Tibial nerve (tissue), 4 donors: Measurements from ENCODE around the gene ITGA5.

Source experiments
- EP300 ChIP-seq, 2 donors: sonication (generic); formaldehyde crosslinking; IDR thresholded peaks; one replicate each; pipeline ENCODE4 v1.6.1; 2017; ENCODE audit warnings: antibody characterized with exemption in 2 of 2, mild to moderate bottlenecking in 1 of 2
- POLR2A ChIP-seq, 2 donors: fragments of 450-650 bp; IDR thresholded peaks; one replicate each; pipeline ENCODE4 v1.6.1; 2017; ENCODE audit warnings: antibody characterized with exemption in 2 of 2, mild to moderate bottlenecking in 2 of 2, moderate library complexity in 2 of 2
- TF ChIP-seq, protein P1 (sequence below), 5 experiments: fragments of 200-600 bp in 3 of 5; fragments of 450-650 bp in 2 of 5; sonication (generic) in 3 of 5; IDR thresholded peaks; one replicate each; pipeline ENCODE4 v1.5.1; 2016 to 2019; ENCODE audit warnings: antibody characterized with exemption in 5 of 5, mild to moderate bottlenecking in 3 of 5, moderate library complexity in 2 of 5

DNA sequence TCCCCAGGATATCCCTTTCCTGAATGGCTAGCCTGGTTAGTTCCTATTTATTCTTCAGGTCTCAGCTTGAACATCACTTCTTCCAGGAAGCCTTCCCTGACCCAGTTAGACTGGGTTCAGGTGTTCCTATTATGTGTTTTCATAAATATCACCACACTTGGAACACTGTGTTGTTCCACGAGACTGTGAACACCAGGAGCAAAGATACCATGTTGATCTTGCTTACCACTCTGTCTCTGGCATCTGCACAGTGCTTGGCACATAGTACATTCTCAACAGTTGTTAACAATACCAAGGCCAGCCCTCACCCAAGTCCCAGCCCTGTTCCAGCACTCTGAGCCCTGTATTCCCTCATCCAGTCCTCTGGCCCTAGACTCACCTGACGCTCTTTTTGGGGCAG, 20.8 kb downstream of the ITGA5 start:
- TF ChIP-seq, protein P1, sequence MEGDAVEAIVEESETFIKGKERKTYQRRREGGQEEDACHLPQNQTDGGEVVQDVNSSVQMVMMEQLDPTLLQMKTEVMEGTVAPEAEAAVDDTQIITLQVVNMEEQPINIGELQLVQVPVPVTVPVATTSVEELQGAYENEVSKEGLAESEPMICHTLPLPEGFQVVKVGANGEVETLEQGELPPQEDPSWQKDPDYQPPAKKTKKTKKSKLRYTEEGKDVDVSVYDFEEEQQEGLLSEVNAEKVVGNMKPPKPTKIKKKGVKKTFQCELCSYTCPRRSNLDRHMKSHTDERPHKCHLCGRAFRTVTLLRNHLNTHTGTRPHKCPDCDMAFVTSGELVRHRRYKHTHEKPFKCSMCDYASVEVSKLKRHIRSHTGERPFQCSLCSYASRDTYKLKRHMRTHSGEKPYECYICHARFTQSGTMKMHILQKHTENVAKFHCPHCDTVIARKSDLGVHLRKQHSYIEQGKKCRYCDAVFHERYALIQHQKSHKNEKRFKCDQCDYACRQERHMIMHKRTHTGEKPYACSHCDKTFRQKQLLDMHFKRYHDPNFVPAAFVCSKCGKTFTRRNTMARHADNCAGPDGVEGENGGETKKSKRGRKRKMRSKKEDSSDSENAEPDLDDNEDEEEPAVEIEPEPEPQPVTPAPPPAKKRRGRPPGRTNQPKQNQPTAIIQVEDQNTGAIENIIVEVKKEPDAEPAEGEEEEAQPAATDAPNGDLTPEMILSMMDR (IDR thresholded peaks at IDR 0.05): no peak
- TF ChIP-seq EP300 (IDR thresholded peaks at IDR 0.05) (no peak), POLR2A (IDR thresholded peaks at IDR 0.05) (no peak)
